GM12891 (cell line): Measurements from ENCODE around the gene GPR87.

Experiments
- PAX5 ChIP-seq: IDR thresholded peaks from 2 replicates; pipeline ENCODE4 v1.6.1; 2011; ENCODE audit warnings: low read length, moderate library complexity, mild to moderate bottlenecking; ENCODE audit not compliant: insufficient read depth, severe bottlenecking
- POLR2A ChIP-seq: IDR thresholded peaks from 2 replicates; pipeline ENCODE4 v1.6.1; 2011; ENCODE audit warnings: low read depth, low read length, control low read depth
- POLR2AphosphoS5 ChIP-seq: IDR thresholded peaks from 2 replicates; pipeline ENCODE4 v1.6.1; 2011; ENCODE audit warnings: low read depth, low read length, control low read depth
- TAF1 ChIP-seq: IDR thresholded peaks from 2 replicates; pipeline ENCODE4 v1.6.1; 2011; ENCODE audit warnings: low read depth, low read length, control low read depth

DNA sequence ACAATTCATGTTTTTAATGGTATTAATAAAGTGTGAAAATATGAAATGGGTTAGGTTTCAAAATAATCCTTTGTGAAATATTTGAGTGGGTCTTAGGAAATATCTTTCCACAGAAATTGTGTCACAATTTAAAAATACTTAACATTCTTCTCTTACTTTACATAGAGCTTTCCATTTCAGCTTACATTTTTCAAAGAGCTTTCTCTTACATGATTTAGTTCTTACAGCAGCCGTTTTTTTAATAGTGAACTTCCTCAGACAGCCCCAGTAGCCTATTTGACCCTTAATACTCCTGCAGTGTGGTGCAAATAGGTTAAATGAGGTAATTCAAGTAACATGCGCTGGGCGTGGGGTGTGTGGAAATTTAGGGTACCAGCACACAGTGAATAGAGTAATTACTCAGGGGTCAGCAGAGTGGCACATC is 46.1 kb upstream of the GPR87 start:
- TF ChIP-seq POLR2A: no peak
- TF ChIP-seq PAX5: no peak
- TF ChIP-seq POLR2AphosphoS5: no peak
- TF ChIP-seq TAF1: no peak
